GM23248 (cell line): Measurements from ENCODE around the gene ANKRD35. TPM values are rescaled to one million over a fixed set of nuclear protein-coding genes. Genes with fewer than 3 reads are reported as not detected.

ENCODE experiments used
- DNase-seq: peaks from one replicate; pipeline ENCODE4 v3.0.0-alpha.2; 2015
- H2AFZ ChIP-seq: fragments of 200-600 bp; sonication (generic); 2 replicates; pipeline ENCODE4 v1.6.1; 2016; ENCODE audit warnings: antibody characterized with exemption
- H3F3A ChIP-seq: fragments of 200-600 bp; sonication (generic); 2 replicates; pipeline ENCODE4 v1.6.1; 2016; ENCODE audit warnings: mild to moderate bottlenecking, antibody characterized with exemption, mixed run types; ENCODE audit not compliant: insufficient read depth
- H3K27ac ChIP-seq: fragments of 200-600 bp; sonication (generic); 2 replicates; pipeline ENCODE4 v1.5.1; 2016; ENCODE audit warnings: mild to moderate bottlenecking
- H3K27me3 ChIP-seq: fragments of 200-600 bp; sonication (generic); replicated peaks from 2 replicates; pipeline ENCODE4 v1.6.1; 2016; ENCODE audit warnings: mild to moderate bottlenecking; ENCODE audit not compliant: insufficient read depth
- H3K36me3 ChIP-seq: fragments of 200-600 bp; sonication (generic); 2 replicates; pipeline ENCODE4 v1.6.1; 2016; ENCODE audit warnings: low read depth, mild to moderate bottlenecking
- H3K4me1 ChIP-seq: fragments of 200-600 bp; sonication (generic); 2 replicates; pipeline ENCODE4 v1.6.1; 2016; ENCODE audit warnings: mild to moderate bottlenecking; ENCODE audit not compliant: insufficient read depth
- H3K4me2 ChIP-seq: fragments of 200-600 bp; sonication (generic); one replicate; pipeline ENCODE4 v1.6.1; 2016; ENCODE audit warnings: mild to moderate bottlenecking; ENCODE audit not compliant: unreplicated experiment
- H3K4me3 ChIP-seq: fragments of 200-600 bp; sonication (generic); 2 replicates; pipeline ENCODE4 v1.5.1; 2016; ENCODE audit warnings: mild to moderate bottlenecking
- H3K79me2 ChIP-seq: fragments of 200-600 bp; sonication (generic); 2 replicates; pipeline ENCODE4 v1.6.1; 2016; ENCODE audit warnings: mild to moderate bottlenecking; ENCODE audit not compliant: insufficient read depth
- H3K9ac ChIP-seq: fragments of 200-600 bp; sonication (generic); 2 replicates; pipeline ENCODE4 v1.6.1; 2016; ENCODE audit warnings: mild to moderate bottlenecking
- H3K9me2 ChIP-seq: fragments of 200-600 bp; sonication (generic); 2 replicates; pipeline ENCODE4 v1.6.1; 2016; ENCODE audit warnings: mixed run types, mild to moderate bottlenecking, moderate library complexity; ENCODE audit not compliant: insufficient read depth
- H3K9me3 ChIP-seq: fragments of 200-600 bp; sonication (generic); one replicate; pipeline ENCODE4 v1.6.1; 2017; ENCODE audit warnings: low read depth
- H4K20me1 ChIP-seq: fragments of 200-600 bp; sonication (generic); 2 replicates; pipeline ENCODE4 v1.6.0; 2016; ENCODE audit not compliant: insufficient read depth
- EZH2 ChIP-seq: fragments of 200-600 bp; sonication (generic); IDR thresholded peaks from 2 replicates; pipeline ENCODE4 v1.6.1; 2018; ENCODE audit warnings: antibody characterized with exemption, mild to moderate bottlenecking; ENCODE audit not compliant: insufficient read depth, poor library complexity, severe bottlenecking
- EZH2phosphoT487 ChIP-seq: fragments of 200-600 bp; sonication (generic); IDR thresholded peaks from 2 replicates; pipeline ENCODE4 v1.6.1; 2018; ENCODE audit warnings: antibody characterized with exemption, moderate library complexity, mild to moderate bottlenecking, low read depth; ENCODE audit not compliant: insufficient read depth
- WGBS, 2 experiments: methylation state at CpG; one replicate each; pipeline ENCODE4 v1.1.6; 2015 to 2017; ENCODE audit warnings: low lambda C conversion rate in 2 of 2, low coverage in 1 of 2; ENCODE audit errors: missing lambda C conversion rate in 2 of 2; 5-methylcytosine and 5-hydroxymethylcytosine counted together
- in situ Hi-C: fragments of 300-500 bp; cut with MboI; formaldehyde crosslinking; loops from 2 replicates; pipeline ENCODE4 v1.15.0; 2020
- polyA plus RNA-seq: library from polyadenylated mRNA; unstranded; fragments of >200 nt; fragmentation: Nextera tagmentation; extraction: Ambion mirVana; gene quantifications from 2 replicates; pipeline ENCODE4 v1.2.1, GENCODE V29; 2016
- total RNA-seq: library from RNA; depleted of rRNA; stranded (reverse); fragments of >200 nt; shearing (Covaris generic); gene quantifications from 2 replicates; pipeline ENCODE4 v1.2.3, GENCODE V29; 2014

The ANKRD35 gene
- total and polyA plus RNA-seq, 2 experiments from 2014 or later, result 0.65 to 3.4 TPM

DNA sequence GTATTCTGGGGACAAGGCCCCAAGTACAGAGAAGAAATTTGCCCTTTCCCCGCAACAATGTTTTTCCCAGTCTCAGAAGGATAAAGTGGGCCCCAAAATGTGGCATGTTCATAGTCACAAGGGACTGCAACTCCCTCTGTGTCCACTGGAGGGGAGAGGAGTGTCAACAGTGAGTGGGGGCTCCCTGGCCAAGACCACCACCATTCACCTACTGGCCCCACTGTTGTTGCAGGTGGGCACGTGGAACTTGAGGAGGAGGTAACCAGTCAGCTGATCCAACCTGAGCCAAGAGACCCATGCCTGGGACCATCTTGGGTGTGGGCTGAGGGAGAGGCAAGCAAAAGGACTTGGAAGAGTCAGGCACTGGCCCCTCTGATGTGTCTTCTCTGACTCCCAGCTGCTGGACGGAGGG is 39.5 kb downstream of the ANKRD35 start:
- Histone ChIP-seq H3K4me3 (peak overlapping the region; percentile 74), H3K9me2 (no peaks in the 10 kb centered on the region), H3K4me1 (peaks cover 14% of the 10 kb centered on the region), H3K36me3 (peaks cover 20% of the 10 kb centered on the region), H3K9me3 (no peaks in the 10 kb centered on the region), H3K27me3 (no peaks in the 10 kb centered on the region), H3F3A (peaks cover 59% of the 10 kb centered on the region), H2AFZ (peak overlapping the region; percentile 72), H4K20me1 (no peaks in the 10 kb centered on the region), H3K9ac (peak overlapping the region; percentile 80), H3K4me2 (peak overlapping the region; percentile 81), H3K79me2 (no peaks in the 10 kb centered on the region), H3K27ac (peak overlapping the region; percentile 50)
- 51 to 57% methylated on average over 3 of the region's 3 CpGs for WGBS, 2 experiments
- in situ Hi-C loops, result no loop called here
- TF ChIP-seq EZH2 (no peak), EZH2phosphoT487 (no peak)
- peak; percentile 73 for DNase-seq

DNA sequence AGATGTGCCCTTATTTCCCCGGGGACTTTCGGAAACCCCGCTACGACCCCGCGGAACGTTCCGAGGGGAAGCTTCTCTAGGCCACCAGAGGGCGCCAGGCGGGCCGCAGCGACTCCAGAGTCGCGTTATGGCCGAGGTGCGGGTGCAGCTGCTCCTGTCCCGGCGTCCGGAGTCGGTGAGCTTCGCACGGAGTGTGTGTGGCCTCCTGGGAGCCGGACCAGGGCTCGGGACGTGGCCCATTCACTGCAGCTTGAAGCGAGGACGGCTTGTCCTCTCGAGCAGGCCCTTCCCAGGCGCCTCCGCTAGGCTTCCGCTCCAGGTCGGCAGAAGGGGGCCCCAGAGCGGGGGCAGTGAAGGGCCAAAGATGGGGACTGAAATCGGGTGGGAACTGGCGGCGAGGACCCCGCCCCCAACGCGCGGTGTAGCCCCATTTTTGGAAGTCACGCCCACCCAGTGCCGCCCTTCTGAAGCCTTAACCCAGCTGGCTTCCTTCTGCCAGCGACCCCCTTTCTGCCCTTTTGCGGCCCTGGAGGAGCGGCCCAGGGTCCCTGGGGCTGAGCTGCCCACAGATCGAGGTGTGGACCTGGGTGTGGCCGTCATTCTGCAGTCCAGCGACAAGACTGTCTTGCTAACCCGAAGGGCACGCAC is 40.0 kb downstream of the ANKRD35 start, which contains the start of gene NUDT17:
Gene NUDT17, plus strand, starts transcription at position 117 of the 648 bp plus-strand sequence. Its CDS starts 11 bp downstream, at position 128.
- H3K9ac ChIP-seq, result peak within 1 kb of the TSS; percentile 80
- no peaks in the 10 kb centered on the region for H3K9me2 ChIP-seq
- no peaks in the 10 kb centered on the region for H4K20me1 ChIP-seq
- H3K79me2 ChIP-seq, result no peaks in the 10 kb centered on the region
- H3K36me3 ChIP-seq, result peaks cover 25% of the 10 kb centered on the region
- TF ChIP-seq EZH2phosphoT487 (no peak), EZH2 (no peak)
- H3K4me1 ChIP-seq, result peaks cover 14% of the 10 kb centered on the region
- no peaks in the 10 kb centered on the region for H3K9me3 ChIP-seq
- H3K27me3 ChIP-seq, result no peaks in the 10 kb centered on the region
- peaks cover 59% of the 10 kb centered on the region for H3F3A ChIP-seq
- DNase-seq, result peak; percentile 90
- 1% methylated on average over 46 to 50 of the region's 50 CpGs for whole genome bisulfite sequencing, 2 experiments
- peak within 1 kb of the TSS; percentile 72 for H2AFZ ChIP-seq
- H3K27ac ChIP-seq, result peak within 1 kb of the TSS; percentile 50
- H3K4me2 ChIP-seq, result peak within 1 kb of the TSS; percentile 81
- in situ Hi-C loops, result no loop called here
- H3K4me3 ChIP-seq, result peak within 1 kb of the TSS; percentile 74

- peaks cover 12% of the 10 kb centered on the region for H3K4me1 ChIP-seq
- H3K79me2 ChIP-seq, result no peaks in the 10 kb centered on the region
- TF ChIP-seq EZH2phosphoT487 (no peak), EZH2 (no peak)
- peaks cover 59% of the 10 kb centered on the region for H3F3A ChIP-seq
- 18 to 20% methylated on average over 4 of the region's 4 CpGs for WGBS, 2 experiments
- H3K4me2 ChIP-seq, result peak overlapping the region; percentile 81
- H3K36me3 ChIP-seq, result peaks cover 30% of the 10 kb centered on the region
- DNase-seq, result no peak
- no peaks in the 10 kb centered on the region for H3K9me2 ChIP-seq
- H3K4me3 ChIP-seq, result peak overlapping the region; percentile 74
- no peaks in the 10 kb centered on the region for H3K27me3 ChIP-seq
- H3K27ac ChIP-seq, result no peak overlapping the region; the same call in 1 of the 2 replicates
- in situ Hi-C loops, result no loop called here
- peak overlapping the region; percentile 72 for H2AFZ ChIP-seq
- no peaks in the 10 kb centered on the region for H3K9me3 ChIP-seq
- no peaks in the 10 kb centered on the region for H4K20me1 ChIP-seq
- H3K9ac ChIP-seq, result peak overlapping the region; percentile 80
These were observed 40.5 kb downstream of the ANKRD35 start for GRCh38 chr1:145845144-145845513.

DNA sequence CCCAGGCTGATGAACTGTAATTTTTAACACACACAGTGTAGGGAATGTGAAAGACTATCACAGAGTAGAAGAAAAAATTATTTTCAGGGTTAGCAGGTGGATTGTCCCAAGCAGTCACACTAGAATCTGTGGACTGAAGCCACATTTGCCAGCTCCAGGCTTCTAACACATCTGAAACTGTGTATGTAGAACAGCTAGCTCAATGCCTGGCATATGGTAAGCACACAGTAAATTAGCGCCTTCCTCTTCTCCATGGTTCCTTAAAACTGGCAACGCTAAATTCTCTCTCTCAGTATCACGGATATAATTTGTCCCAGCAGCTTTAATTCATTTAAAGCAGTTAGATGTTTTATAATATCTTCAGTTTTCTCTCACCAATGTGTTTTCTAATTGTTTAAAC is 42.6 kb downstream of the ANKRD35 start:
- H3K36me3 ChIP-seq, result peaks cover 43% of the 10 kb centered on the region
- H3K4me2 ChIP-seq, result no peak overlapping the region
- no peak overlapping the region for H3K9ac ChIP-seq

More for the DNA sequence above, 42.6 kb downstream of the ANKRD35 start:
- H3F3A ChIP-seq, result peaks cover 58% of the 10 kb centered on the region
- H3K4me3 ChIP-seq, result no peak overlapping the region
- in situ Hi-C loops, result no loop called here
- WGBS, 2 experiments, result 52 to 64% methylated on average over 3 of the region's 3 CpGs
- no peak for DNase-seq
- no peak overlapping the region for H2AFZ ChIP-seq
- H3K79me2 ChIP-seq, result no peaks in the 10 kb centered on the region
- no peak overlapping the region for H3K27ac ChIP-seq
- no peaks in the 10 kb centered on the region for H4K20me1 ChIP-seq
- H3K9me2 ChIP-seq, result no peaks in the 10 kb centered on the region
- no peaks in the 10 kb centered on the region for H3K27me3 ChIP-seq
- no peaks in the 10 kb centered on the region for H3K4me1 ChIP-seq
- H3K9me3 ChIP-seq, result no peaks in the 10 kb centered on the region
- no peak for TF ChIP-seq EZH2
- TF ChIP-seq EZH2phosphoT487, result no peak
